Pancreas (tissue), 10 donors: ENCODE data around the gene SLC25A13. TPM values are rescaled to one million over a fixed set of nuclear protein-coding genes. Genes with fewer than 3 reads are reported as not detected.
A peak's percentile ranks its signal among the peaks of the same experiment; 100 is the strongest.

Experiments
- ATAC-seq, 4 donors: fragments of 200-7000 bp; cut with Tn5 transposase; one replicate each; pipeline versions ENCODE4 v1.8.0 to v1.9.1; 2020; ENCODE audit warnings: mild to moderate bottlenecking in 4 of 4, moderate library complexity in 4 of 4
- DNase-seq, 6 donors: peaks; one replicate each; pipeline ENCODE4 v3.0.0-alpha.2; 2020
- FAIRE-seq: peaks from 2 replicates; lab custom pipeline; 2012; peaks lifted over from hg19 to GRCh38; lab: Jason Lieb, UNC
- H3K27ac ChIP-seq, 4 donors: fragments of 200-600 bp; sonication (generic); 1 replicate in 3 of 4; 2 replicates in 1 of 4; pipeline versions ENCODE4 v1.5.0 to v1.8.0; 2020
- H3K27me3 ChIP-seq, 4 donors: fragments of 200-600 bp; one replicate each; pipeline ENCODE4 v1.8.0; 2021
- H3K36me3 ChIP-seq, 3 donors: fragments of 200-600 bp; sonication (generic) in 1 of 3; one replicate each; pipeline versions ENCODE4 v1.5.0 to v1.8.0; 2020 to 2021
- H3K4me1 ChIP-seq, 3 donors: fragments of 200-600 bp; one replicate each; pipeline ENCODE4 v1.8.0; 2021
- H3K4me3 ChIP-seq, 4 donors: fragments of 200-600 bp; sonication (generic) in 2 of 4; one replicate each; pipeline versions ENCODE4 v1.5.0 to v1.8.0; 2020 to 2021
- H3K9me3 ChIP-seq, 4 donors: fragments of 200-600 bp; one replicate each; pipeline ENCODE4 v1.8.0; 2021
- CTCF ChIP-seq, 4 donors: fragments of 200-600 bp; sonication (generic) in 3 of 4; IDR thresholded peaks; one replicate each; pipeline versions ENCODE4 v1.5.0 to v1.8.0; 2021; ENCODE audit warnings: antibody characterized with exemption in 4 of 4
- WGBS, 2 donors: extraction: QIAGEN DNeasy Blood & Tissue Kit; methylation state at CpG; one replicate each; pipeline ENCODE4 v1.1.7; 2013; 5-methylcytosine and 5-hydroxymethylcytosine counted together
- intact Hi-C, 3 donors: fragments of 100-400 bp; cut with DNase I; formaldehyde crosslinking; loops; one replicate each; pipeline versions ENCODE4 v1.11.1 to v1.14.2; 2022
- polyA plus RNA-seq, 2 donors: library from polyadenylated mRNA; stranded (reverse); fragments of 200-250 nt; gene quantifications; one replicate each; pipeline ENCODE4 v1.2.3, GENCODE V29; 2013
- total RNA-seq, 6 donors: library from RNA; stranded (reverse); fragmentation: NEBNext Ultra II Directional in 4 of 6; extraction: Animal tissue kit (Norgen Biotek cat#: 25700) in 4 of 6; gene quantifications; one replicate each; pipeline versions ENCODE4 v1.2.1 to v1.2.4, GENCODE V29; 2021 to 2023
- donor health status: healthy with polysubstance abuse.
- donor health status: DM: no; HTN: no; CAD: no; lungs with moderate emphysema.
- donor health status: DM: no; HTN: no; CAD: no.
- donor health status: control.
- donor health status: control.
- donor health status: Bipolar disorder and iron deficiency.
- donor health status: DM: yes; HTN: yes; CAD: no.
- donor health status: DM: no; HTN: no; CAD: no.
- donor health status: DM: no; HTN: no; CAD: no.
- donor health status: DM: yes; HTN: yes; CAD: no.

The SLC25A13 gene
- total and polyA plus RNA-seq, 8 donors, result 4.2 to 15.0 (median 11.0) TPM

DNA sequence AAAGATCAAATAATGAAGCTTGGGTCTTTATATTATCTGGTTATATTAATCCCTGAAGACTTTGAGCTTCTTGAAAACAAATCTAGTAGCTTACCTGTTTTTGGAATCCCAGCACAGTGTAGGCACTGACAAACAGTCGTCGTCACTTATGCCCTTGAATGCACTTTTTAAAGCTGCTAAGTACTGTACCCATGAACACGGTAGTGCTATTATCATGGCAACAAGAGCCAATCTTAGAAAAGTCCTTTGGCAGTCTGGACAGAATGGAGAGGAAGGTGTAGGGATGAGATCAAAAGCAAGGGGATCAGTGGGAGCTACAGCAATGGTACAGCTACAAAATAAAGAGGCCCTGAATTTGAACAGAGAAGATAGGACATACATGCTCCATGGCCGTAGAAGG, 9.4 kb downstream of the SLC25A13 start:
- WGBS, 2 donors, result 66 to 69% methylated on average over 4 of the region's 4 CpGs
- H3K36me3 ChIP-seq, result no peaks in the 10 kb centered on the region
- TF ChIP-seq CTCF (IDR thresholded peaks at IDR 0.05), result no peak
- FAIRE-seq (no peak), ATAC-seq (peak in 2 of 4 donors; percentile 25 to 30), DNase-seq (no peak)
- no peak overlapping the region for H3K27ac ChIP-seq
- peaks cover 0 to 23% (median 19%) of the 10 kb centered on the region in 3 donors for H3K4me1 ChIP-seq
- no peak overlapping the region for H3K4me3 ChIP-seq
- intact Hi-C loops, result no loop called here
- H3K9me3 ChIP-seq, result no peaks in the 10 kb centered on the region
- H3K27me3 ChIP-seq, result no peaks in the 10 kb centered on the region

- TF ChIP-seq CTCF (IDR thresholded peaks at IDR 0.05), result no peak
- ATAC-seq (peak; percentile 82 to 96 (median 92)), FAIRE-seq (no peak), DNase-seq (peak in 2 of 6 donors; percentile 15 to 33)
- intact Hi-C loops, result no loop called here
- Histone ChIP-seq H3K4me1 (peaks cover 0 to 23% (median 19%) of the 10 kb centered on the region in 3 donors), H3K27ac (no peak overlapping the region), H3K4me3 (no peak overlapping the region), H3K36me3 (no peaks in the 10 kb centered on the region), H3K9me3 (no peaks in the 10 kb centered on the region), H3K27me3 (no peaks in the 10 kb centered on the region)
- WGBS, 2 donors, result 46 to 50% methylated on average over 2 of the region's 2 CpGs
Measured at GRCh38 chr7:96311967-96312366, 9.9 kb downstream of the SLC25A13 start.

GRCh38 chr7:96310110-96310509, 11.8 kb downstream of the SLC25A13 start:
- no peak overlapping the region for H3K27ac ChIP-seq
- no peak for DNase-seq
- peak in 1 of 4 donors; percentile 26 for ATAC-seq
- no peak for FAIRE-seq
- H3K9me3 ChIP-seq, result no peaks in the 10 kb centered on the region
- no peak for TF ChIP-seq CTCF (IDR thresholded peaks at IDR 0.05)
- no peaks in the 10 kb centered on the region for H3K36me3 ChIP-seq
- no peaks in the 10 kb centered on the region for H3K27me3 ChIP-seq
- intact Hi-C loops, result no loop called here
- no peak overlapping the region for H3K4me3 ChIP-seq
- peaks cover 0 to 23% (median 19%) of the 10 kb centered on the region in 3 donors for H3K4me1 ChIP-seq
- 58 to 61% methylated on average over 3 of the region's 3 CpGs for WGBS, 2 donors

DNA sequence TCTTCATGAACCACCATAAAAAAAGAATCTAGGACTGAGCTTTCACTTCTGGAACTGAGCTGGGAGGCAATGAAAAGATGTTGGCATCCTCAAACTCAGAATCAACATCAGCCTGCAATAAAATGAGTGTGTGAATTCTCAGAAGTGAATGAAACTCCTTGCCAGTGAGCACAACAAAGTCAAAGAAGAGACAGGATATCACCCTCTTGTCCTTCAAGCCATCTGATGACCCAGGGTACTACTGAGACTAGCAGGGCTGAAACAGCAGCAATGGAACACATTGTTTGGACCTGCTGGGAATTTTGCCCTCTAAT, 13.0 kb downstream of the SLC25A13 start:
- TF ChIP-seq CTCF (IDR thresholded peaks at IDR 0.05), result no peak
- intact Hi-C loops, result no loop called here
- H3K4me1 ChIP-seq, result peaks cover 0 to 28% (median 19%) of the 10 kb centered on the region in 3 donors
- H3K4me3 ChIP-seq, result no peak overlapping the region
- H3K9me3 ChIP-seq, result no peaks in the 10 kb centered on the region
- no peak overlapping the region for H3K27ac ChIP-seq
- FAIRE-seq, result no peak
- H3K27me3 ChIP-seq, result no peaks in the 10 kb centered on the region
- no peaks in the 10 kb centered on the region for H3K36me3 ChIP-seq
- no peak for ATAC-seq
- no peak for DNase-seq

DNA sequence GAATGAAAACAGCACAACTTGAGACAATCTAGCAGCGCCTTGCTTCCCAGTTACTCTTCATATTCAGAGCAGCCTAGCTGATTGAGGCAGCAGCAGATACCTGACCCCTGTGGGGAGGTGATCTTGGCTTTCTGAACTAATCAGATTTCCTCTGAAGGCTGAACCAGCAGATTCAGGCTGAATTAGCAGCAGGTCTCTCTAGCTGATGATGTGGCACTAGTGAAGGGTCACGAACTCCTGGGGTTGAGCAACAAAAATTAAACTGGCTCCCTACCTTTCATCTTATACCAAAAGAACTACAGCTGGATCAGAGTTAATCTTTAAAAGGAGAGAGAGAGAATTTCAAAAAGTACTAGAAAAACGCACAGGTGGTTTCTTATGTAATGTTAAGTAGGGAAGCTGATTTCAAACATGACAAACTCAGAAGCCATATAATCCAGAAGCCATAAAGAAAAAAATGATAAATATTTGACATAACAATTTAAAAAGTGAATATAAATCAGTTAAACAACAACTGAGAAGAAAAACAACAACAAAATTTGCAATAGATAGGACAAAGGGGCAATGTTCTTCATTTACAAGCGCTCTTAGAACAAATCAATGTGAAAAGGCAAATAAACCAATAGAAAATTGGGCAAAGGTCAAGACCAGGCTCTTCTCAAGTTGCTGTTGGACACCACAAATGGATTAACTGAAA, 13.5 kb downstream of the SLC25A13 start:
- Histone ChIP-seq H3K9me3 (no peaks in the 10 kb centered on the region), H3K4me1 (peaks cover 0 to 31% (median 19%) of the 10 kb centered on the region in 3 donors), H3K27me3 (no peaks in the 10 kb centered on the region), H3K27ac (no peak overlapping the region), H3K36me3 (no peaks in the 10 kb centered on the region), H3K4me3 (no peak overlapping the region)
- ATAC-seq (peak in 2 of 4 donors; percentile 19 to 40), FAIRE-seq (no peak), DNase-seq (no peak)
- intact Hi-C loops, result no loop called here
- 48% methylated on average over 4 of the region's 4 CpGs for WGBS, 2 donors
- TF ChIP-seq CTCF (IDR thresholded peaks at IDR 0.05), result no peak
